Measurements from ENCODE around the gene TMEM91.

DNA sequence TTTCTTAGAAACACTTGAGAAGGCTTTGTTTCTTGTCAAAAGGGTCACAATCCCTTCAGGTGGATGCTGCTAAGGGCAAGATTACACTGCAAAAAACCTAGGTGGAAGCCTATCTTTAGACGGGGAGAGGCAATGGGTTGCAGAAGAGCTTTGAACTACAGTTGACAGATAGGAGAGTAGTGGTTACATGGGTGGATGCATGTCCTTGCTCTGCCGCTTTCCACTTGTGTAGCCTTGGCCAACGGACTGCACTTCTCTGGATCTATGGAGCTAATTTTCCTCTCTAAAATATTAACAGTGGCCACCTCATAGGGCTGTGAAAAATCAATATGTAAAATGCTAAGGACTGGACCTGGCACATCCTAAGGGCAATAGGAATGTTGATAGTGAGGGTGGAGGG, 22.3 kb downstream of the TMEM91 start:
- TF ChIP-seq, protein P1, sequence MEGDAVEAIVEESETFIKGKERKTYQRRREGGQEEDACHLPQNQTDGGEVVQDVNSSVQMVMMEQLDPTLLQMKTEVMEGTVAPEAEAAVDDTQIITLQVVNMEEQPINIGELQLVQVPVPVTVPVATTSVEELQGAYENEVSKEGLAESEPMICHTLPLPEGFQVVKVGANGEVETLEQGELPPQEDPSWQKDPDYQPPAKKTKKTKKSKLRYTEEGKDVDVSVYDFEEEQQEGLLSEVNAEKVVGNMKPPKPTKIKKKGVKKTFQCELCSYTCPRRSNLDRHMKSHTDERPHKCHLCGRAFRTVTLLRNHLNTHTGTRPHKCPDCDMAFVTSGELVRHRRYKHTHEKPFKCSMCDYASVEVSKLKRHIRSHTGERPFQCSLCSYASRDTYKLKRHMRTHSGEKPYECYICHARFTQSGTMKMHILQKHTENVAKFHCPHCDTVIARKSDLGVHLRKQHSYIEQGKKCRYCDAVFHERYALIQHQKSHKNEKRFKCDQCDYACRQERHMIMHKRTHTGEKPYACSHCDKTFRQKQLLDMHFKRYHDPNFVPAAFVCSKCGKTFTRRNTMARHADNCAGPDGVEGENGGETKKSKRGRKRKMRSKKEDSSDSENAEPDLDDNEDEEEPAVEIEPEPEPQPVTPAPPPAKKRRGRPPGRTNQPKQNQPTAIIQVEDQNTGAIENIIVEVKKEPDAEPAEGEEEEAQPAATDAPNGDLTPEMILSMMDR (conservative IDR thresholded peaks at IDR 0.05; ENCODE audit: low read length) = no peak
- TF ChIP-seq EZH2phosphoT487 (IDR thresholded peaks at IDR 0.05; ENCODE audit: borderline replicate concordance, low read depth, low read length) = no peak
